ENCODE results near the gene GRK4. TPM values are rescaled to one million over a fixed set of nuclear protein-coding genes. Genes with fewer than 3 reads are reported as not detected.

Gene GRK4
- total and polyA plus RNA-seq, 2 of the 8 experiments (the other 6 are each of a cell fraction or from before 2014, with no cell fraction given), result 0.77 to 1.8 TPM

DNA sequence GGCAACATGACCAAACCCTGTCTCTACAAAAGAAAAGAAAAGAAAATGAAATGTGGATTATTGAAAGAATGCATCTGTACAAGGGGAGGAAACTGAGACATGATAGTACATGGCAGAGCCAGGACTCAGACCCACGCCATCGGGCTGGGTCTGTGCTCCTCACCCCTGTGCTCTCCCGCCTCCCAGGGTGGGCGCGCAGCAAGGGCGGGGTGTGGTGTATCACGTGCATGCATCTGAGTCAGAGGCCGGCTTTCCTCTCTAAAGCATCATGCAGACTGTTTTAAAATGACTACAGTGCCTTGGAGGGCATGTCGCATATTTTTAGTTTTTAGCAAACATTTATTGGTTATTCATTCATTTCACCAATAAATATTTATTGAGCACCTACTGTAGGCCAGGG lies 63.2 kb downstream of the GRK4 start:
- no peak for FAIRE-seq
- H3K4me3 ChIP-seq (ENCODE audit: extremely low read depth in 1 of 4, insufficient read depth in 2 of 4, low read depth in 3 of 4, low read length in 4 of 4), result no peak overlapping the region

More for the DNA sequence above, 63.2 kb downstream of the GRK4 start:
- CTCF ChIA-PET (ENCODE audit: partially characterized antibody), result no interaction called here
- H3K27me3 ChIP-seq (replicated peaks in 1 of 4; ENCODE audit: control insufficient read depth in 3 of 4, extremely low read depth in 1 of 4, insufficient read depth in 3 of 4, low read length in 3 of 4), result no peaks in the 10 kb centered on the region; a peak in 1 of 7 replicates
- no peak for DNase-seq (ENCODE audit: low read depth in 1 of 2, low spot score in 2 of 2)
- no peaks in the 10 kb centered on the region for H3K79me1 ChIP-seq (ENCODE audit: low read depth, low read length)
- no peaks in the 10 kb centered on the region for H4K20me1 ChIP-seq (replicated peaks in 1 of 2; ENCODE audit: control insufficient read depth in 1 of 2, insufficient read depth in 2 of 2, low read length in 2 of 2)
- no peak for TF ChIP-seq CHD1 (IDR thresholded peaks at IDR 0.05; ENCODE audit: low read depth, low read length)
- TF ChIP-seq HDAC2 (IDR thresholded peaks at IDR 0.05; ENCODE audit: borderline replicate concordance in 1 of 2, low read depth in 2 of 2, low read length in 2 of 2), result no peak
- no peak for TF ChIP-seq JUND (IDR thresholded peaks at IDR 0.05; ENCODE audit: low read length)
- no peak for TF ChIP-seq GABPA (IDR thresholded peaks at IDR 0.05; ENCODE audit: borderline replicate concordance, insufficient read depth, low read length)
- TF ChIP-seq ASH2L (IDR thresholded peaks at IDR 0.05; ENCODE audit: low read length), result no peak
- no peak for TF ChIP-seq SIX5 (IDR thresholded peaks at IDR 0.05; ENCODE audit: low read depth, low read length)
- TF ChIP-seq BRCA1 (IDR thresholded peaks at IDR 0.05; ENCODE audit: low read depth, low read length), result no peak
- no peak for TF ChIP-seq NRF1 (IDR thresholded peaks at IDR 0.05; ENCODE audit: low read depth, low read length)
- no peak for TF ChIP-seq BCL11A (IDR thresholded peaks at IDR 0.05; ENCODE audit: low read depth in 2 of 2, low read length in 2 of 2)
- TF ChIP-seq RXRA (IDR thresholded peaks at IDR 0.05; ENCODE audit: insufficient read depth, low read depth, low read length), result no peak
- TF ChIP-seq CTBP2 (IDR thresholded peaks at IDR 0.05; ENCODE audit: borderline replicate concordance, insufficient read depth, insufficient read length, low read length), result no peak
- no peak for TF ChIP-seq KDM1A (IDR thresholded peaks at IDR 0.05; ENCODE audit: borderline replicate concordance, low read length)
- no peak for TF ChIP-seq SP2 (IDR thresholded peaks at IDR 0.05; ENCODE audit: low read length)
- H2BK5ac ChIP-seq (ENCODE audit: low read depth, low read length), result no peak overlapping the region
- no peak overlapping the region for H3K9ac ChIP-seq (replicated peaks in 1 of 4; ENCODE audit: extremely low read depth in 1 of 4, low read depth in 3 of 4, low read length in 3 of 4)
- 96% methylated on average over 9 of the region's 9 CpGs; no CpG with 5 or more reads in 1 of the 2 experiments for WGBS, 2 experiments (ENCODE audit: extremely low coverage in 1 of 2, insufficient coverage in 1 of 2, insufficient read length in 1 of 2, insufficient replicate concordance in 2 of 2, low coverage in 1 of 2, low lambda C conversion rate in 2 of 2, missing lambda C conversion rate in 1 of 2)
- H3K18ac ChIP-seq (ENCODE audit: extremely low read depth, low read length), result no peak overlapping the region
- H2AFZ ChIP-seq (ENCODE audit: low read length), result no peak overlapping the region
- no peaks in the 10 kb centered on the region for H3K79me2 ChIP-seq (ENCODE audit: control insufficient read depth in 1 of 2, insufficient read depth in 2 of 2, low read length in 2 of 2)
- H3K27ac ChIP-seq (ENCODE audit: low read depth, low read length), result no peak overlapping the region
- no peaks in the 10 kb centered on the region for H3K9me3 ChIP-seq (ENCODE audit: insufficient read depth in 2 of 2, low read depth in 1 of 2, low read length in 1 of 2)
- no peak overlapping the region for H3K23ac ChIP-seq (ENCODE audit: insufficient read length)
- no peak overlapping the region for H2BK120ac ChIP-seq (replicated peaks; ENCODE audit: low read depth, low read length)
- no peak overlapping the region for H4K5ac ChIP-seq (ENCODE audit: insufficient read length, low read depth, low read length)
- no peaks in the 10 kb centered on the region for H3K36me3 ChIP-seq (ENCODE audit: control insufficient read depth in 2 of 4, insufficient read depth in 4 of 4, low read length in 3 of 4)
- POLR2A ChIA-PET (ENCODE audit: partially characterized antibody), result no interaction called here
- no peaks in the 10 kb centered on the region for H3K23me2 ChIP-seq (ENCODE audit: low read depth, low read length)
- no peak overlapping the region for H2BK15ac ChIP-seq (ENCODE audit: low read length)
- H2AK5ac ChIP-seq (ENCODE audit: low read depth, low read length), result no peak overlapping the region
- no peak overlapping the region for H4K91ac ChIP-seq (replicated peaks; ENCODE audit: insufficient read length, low read length)
- H3K4me1 ChIP-seq (replicated peaks in 1 of 4; ENCODE audit: control insufficient read depth in 3 of 4, insufficient read depth in 4 of 4, low read length in 3 of 4), result peaks cover 0 to under 1% (median 0%) of the 10 kb centered on the region in 4 experiments; a peak in 1 of 7 replicates
- H3K56ac ChIP-seq (replicated peaks; ENCODE audit: insufficient read length, low read depth, low read length), result no peak overlapping the region
- H3K14ac ChIP-seq (ENCODE audit: insufficient read length), result no peak overlapping the region
- H3K4me2 ChIP-seq (ENCODE audit: insufficient read depth in 1 of 2, low read depth in 2 of 2, low read length in 2 of 2), result no peak overlapping the region
- no peak overlapping the region for H3K4ac ChIP-seq (replicated peaks; ENCODE audit: insufficient read length, low read depth, low read length)
- H4K8ac ChIP-seq (ENCODE audit: extremely low read depth, insufficient read depth, low read length), result no peak overlapping the region
- H2BK20ac ChIP-seq (ENCODE audit: low read length), result no peak overlapping the region
- H2BK12ac ChIP-seq (ENCODE audit: low read depth, low read length), result no peak overlapping the region
